Ishikawa (cell line): Measurements from ENCODE around the gene SMU1.

Source experiments
- CEBPB ChIP-seq: IDR thresholded peaks from 2 replicates; pipeline ENCODE4 v1.6.1; 2012
- CREB1 ChIP-seq: IDR thresholded peaks from 2 replicates; pipeline ENCODE4 v1.6.1; 2012; ENCODE audit warnings: low read depth
- EGR1 ChIP-seq: IDR thresholded peaks from 2 replicates; pipeline ENCODE4 v1.6.1; 2012
- EP300 ChIP-seq: IDR thresholded peaks from 2 replicates; pipeline ENCODE4 v1.6.1; 2012; ENCODE audit warnings: borderline replicate concordance
- FOXM1 ChIP-seq: IDR thresholded peaks from 2 replicates; pipeline ENCODE4 v1.6.1; 2012; ENCODE audit warnings: low read depth, borderline replicate concordance
- MAX ChIP-seq: IDR thresholded peaks from 2 replicates; pipeline ENCODE4 v1.6.1; 2012
- NFIC ChIP-seq: IDR thresholded peaks from 2 replicates; pipeline ENCODE4 v1.6.1; 2012
- RAD21 ChIP-seq: IDR thresholded peaks from 2 replicates; pipeline ENCODE4 v1.6.1; 2012; ENCODE audit warnings: low read depth
- REST ChIP-seq: IDR thresholded peaks from 2 replicates; pipeline ENCODE4 v1.6.1; 2012; ENCODE audit warnings: low read depth, mild to moderate bottlenecking
- TAF1 ChIP-seq: IDR thresholded peaks from 2 replicates; pipeline ENCODE4 v1.6.1; 2012; ENCODE audit warnings: low read depth, mild to moderate bottlenecking
- TCF12 ChIP-seq: IDR thresholded peaks from 2 replicates; pipeline ENCODE4 v1.6.1; 2012; ENCODE audit warnings: low read depth
- USF1 ChIP-seq: IDR thresholded peaks from 2 replicates; pipeline ENCODE4 v1.6.1; 2012
- YY1 ChIP-seq: IDR thresholded peaks from 2 replicates; pipeline ENCODE4 v1.6.1; 2012; ENCODE audit warnings: low read depth
- ZBTB7A ChIP-seq: IDR thresholded peaks from 2 replicates; pipeline ENCODE4 v1.6.1; 2012; ENCODE audit warnings: low read depth

GRCh38 chr9:33068991-33069390, 7.5 kb downstream of the SMU1 start:
- TF ChIP-seq USF1 = no peak
- no peak for TF ChIP-seq REST
- no peak for TF ChIP-seq RAD21
- TF ChIP-seq EP300 = no peak
- no peak for TF ChIP-seq TAF1
- TF ChIP-seq EGR1 = no peak
- no peak for TF ChIP-seq YY1
- no peak for TF ChIP-seq CREB1
- TF ChIP-seq MAX = no peak
- no peak for TF ChIP-seq NFIC
- TF ChIP-seq CEBPB = no peak
- no peak for TF ChIP-seq ZBTB7A
- no peak for TF ChIP-seq TCF12
- no peak for TF ChIP-seq FOXM1
